ENCODE data around the gene SCARF2.
A peak's percentile ranks its signal among the peaks of the same experiment; 100 is the strongest.

The SCARF2 gene

DNA sequence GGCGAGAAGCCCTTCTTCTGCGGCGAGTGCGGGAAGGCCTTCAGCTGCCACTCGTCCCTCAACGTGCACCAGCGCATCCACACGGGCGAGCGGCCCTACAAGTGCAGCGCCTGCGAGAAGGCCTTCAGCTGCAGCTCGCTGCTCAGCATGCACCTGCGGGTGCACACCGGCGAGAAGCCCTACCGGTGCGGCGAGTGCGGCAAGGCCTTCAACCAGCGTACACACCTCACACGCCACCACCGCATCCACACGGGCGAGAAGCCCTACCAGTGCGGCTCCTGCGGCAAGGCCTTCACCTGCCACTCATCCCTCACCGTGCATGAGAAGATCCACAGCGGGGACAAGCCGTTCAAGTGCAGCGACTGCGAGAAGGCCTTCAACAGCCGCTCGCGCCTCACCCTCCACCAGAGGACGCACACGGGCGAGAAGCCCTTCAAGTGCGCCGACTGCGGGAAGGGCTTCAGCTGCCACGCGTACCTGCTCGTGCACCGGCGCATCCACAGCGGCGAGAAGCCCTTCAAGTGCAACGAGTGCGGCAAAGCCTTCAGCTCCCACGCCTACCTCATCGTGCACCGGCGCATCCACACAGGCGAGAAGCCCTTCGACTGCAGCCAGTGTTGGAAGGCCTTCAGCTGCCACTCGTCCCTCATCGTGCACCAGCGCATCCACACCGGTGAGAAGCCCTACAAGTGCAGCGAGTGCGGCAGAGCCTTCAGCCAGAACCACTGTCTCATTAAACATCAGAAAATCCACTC is 31.5 kb downstream of the SCARF2 start:
- no peak for DNase-seq

DNA sequence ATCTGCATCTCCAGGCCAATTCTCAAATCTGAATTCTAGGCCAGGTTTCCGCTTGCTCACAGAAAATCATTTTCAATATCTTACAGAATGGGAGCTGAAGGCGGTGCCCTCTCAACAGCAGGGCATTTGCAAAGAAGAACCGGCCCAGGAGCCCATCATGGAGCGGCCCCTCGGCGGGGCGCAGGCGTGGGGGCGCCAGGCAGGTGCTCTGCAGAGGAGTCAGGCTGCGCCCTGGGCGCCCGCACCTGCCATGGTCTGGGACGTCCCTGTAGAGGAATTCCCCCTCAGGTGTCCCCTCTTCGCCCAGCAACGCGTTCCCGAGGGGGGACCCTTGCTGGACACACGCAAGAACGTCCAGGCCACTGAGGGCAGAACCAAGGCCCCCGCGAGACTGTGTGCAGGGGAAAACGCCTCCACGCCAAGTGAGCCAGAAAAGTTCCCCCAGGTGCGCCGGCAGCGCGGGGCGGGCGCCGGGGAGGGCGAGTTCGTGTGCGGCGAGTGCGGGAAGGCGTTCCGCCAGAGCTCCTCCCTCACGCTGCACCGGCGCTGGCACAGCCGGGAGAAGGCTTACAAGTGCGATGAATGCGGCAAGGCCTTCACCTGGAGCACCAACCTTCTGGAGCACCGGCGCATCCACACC is 32.2 kb downstream of the SCARF2 start:
- Mint-ChIP-seq H3K4me3 (no peak overlapping the region), H3K27ac (no peak overlapping the region), H3K27me3 (no peaks in the 10 kb centered on the region), H3K9me3 (no peaks in the 10 kb centered on the region), H3K4me1 (ENCODE audit: low read depth) (peaks cover 4% of the 10 kb centered on the region), H3K36me3 (ENCODE audit: low read depth) (peaks cover 63% of the 10 kb centered on the region)
- DNase-seq, result no peak

More for the DNA sequence above, 31.5 kb downstream of the SCARF2 start:
- Mint-ChIP-seq H3K27me3 (no peaks in the 10 kb centered on the region), H3K27ac (no peak overlapping the region), H3K9me3 (no peaks in the 10 kb centered on the region), H3K4me1 (ENCODE audit: low read depth) (peaks cover 4% of the 10 kb centered on the region), H3K4me3 (no peak overlapping the region), H3K36me3 (ENCODE audit: low read depth) (peaks cover 57% of the 10 kb centered on the region)

DNA sequence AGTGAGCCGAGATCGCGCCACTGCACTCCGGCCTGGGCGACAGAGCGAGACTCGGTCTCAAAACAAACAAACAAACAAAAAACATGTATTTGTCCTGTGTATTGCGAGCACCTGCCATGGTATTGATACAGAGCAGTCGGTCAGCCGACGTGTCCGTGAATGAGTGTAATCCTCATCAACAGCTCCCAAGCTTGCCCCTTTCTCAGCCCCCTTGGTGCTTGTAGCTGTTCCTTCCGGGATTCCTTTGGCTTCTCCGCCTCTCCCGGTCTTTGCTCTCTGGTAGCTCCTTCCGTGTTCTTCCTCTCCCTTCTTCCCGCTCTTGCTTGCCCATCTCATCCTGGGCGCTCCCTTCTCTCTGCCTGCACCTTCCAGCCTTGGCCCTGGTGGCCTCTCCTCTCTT is 32.7 kb downstream of the SCARF2 start:
- Mint-ChIP-seq H3K27me3 (no peaks in the 10 kb centered on the region), H3K4me1 (ENCODE audit: low read depth) (peaks cover 4% of the 10 kb centered on the region), H3K36me3 (ENCODE audit: low read depth) (peaks cover 67% of the 10 kb centered on the region), H3K9me3 (no peaks in the 10 kb centered on the region), H3K4me3 (no peak overlapping the region), H3K27ac (no peak overlapping the region)
- DNase-seq, result no peak

DNA sequence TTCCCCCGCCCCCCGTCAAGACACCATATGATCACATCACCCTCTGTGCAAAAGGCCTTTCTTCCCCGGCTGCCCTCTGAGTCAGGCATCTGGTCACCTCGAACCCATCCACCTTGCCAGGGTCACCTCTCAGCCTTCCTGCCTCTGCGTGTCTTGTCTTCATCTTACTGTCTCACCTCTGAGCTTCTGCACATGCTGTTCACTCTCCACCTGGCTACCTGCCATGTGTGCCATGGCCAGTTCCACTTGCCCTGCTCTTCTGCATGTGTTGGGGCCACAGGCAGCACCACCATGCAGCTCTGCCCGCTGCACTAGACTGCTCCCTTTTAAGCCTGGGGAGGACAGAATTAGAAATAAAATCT is 33.9 kb downstream of the SCARF2 start:
- H3K9me3 Mint-ChIP-seq, result no peaks in the 10 kb centered on the region
- H3K27me3 Mint-ChIP-seq, result no peaks in the 10 kb centered on the region
- no peak overlapping the region for H3K27ac Mint-ChIP-seq
- H3K4me3 Mint-ChIP-seq, result no peak overlapping the region
- H3K4me1 Mint-ChIP-seq (ENCODE audit: low read depth), result peaks cover 4% of the 10 kb centered on the region
- no peak for DNase-seq
- H3K36me3 Mint-ChIP-seq (ENCODE audit: low read depth), result peaks cover 68% of the 10 kb centered on the region

DNA sequence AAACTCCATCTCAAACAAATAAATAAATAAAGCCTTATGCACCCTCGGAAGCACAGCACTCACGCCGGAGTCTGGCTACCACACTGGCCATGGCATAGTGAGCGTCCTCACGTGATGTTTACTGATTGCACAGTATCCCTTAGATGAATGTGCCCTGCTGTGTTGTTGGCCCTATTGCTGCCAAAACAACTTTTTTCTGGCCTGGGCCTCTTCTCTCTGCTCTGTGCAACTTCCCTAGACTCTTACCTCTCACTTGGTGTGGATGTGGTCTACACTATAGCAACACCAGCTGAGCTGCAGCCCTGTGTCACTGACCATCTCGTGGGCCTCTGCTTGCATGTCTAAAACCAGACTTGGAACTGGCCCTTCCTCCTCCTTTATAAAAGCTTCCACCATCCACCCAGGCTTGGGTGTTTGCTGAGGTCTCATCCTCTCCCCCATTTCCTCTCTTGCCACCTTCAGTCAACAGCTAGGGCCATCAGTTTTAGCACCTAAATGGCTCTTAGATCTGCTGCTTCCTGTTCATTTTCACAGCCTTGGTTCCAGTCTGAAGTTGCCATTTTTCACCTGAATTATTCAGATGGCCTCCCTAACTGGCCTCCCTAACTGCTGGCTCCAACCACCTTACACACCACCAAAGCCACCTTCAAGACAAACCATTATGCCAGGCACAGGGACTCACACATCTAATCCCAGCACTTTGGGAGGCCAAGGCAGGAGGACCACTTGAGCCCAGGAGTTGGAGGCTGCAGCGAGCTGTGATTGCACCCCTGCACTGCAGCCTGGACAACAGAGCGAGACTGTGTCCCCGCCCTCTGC is 34.5 kb downstream of the SCARF2 start:
- H3K36me3 Mint-ChIP-seq (ENCODE audit: low read depth), result peaks cover 66% of the 10 kb centered on the region
- H3K4me3 Mint-ChIP-seq, result no peak overlapping the region

DNA sequence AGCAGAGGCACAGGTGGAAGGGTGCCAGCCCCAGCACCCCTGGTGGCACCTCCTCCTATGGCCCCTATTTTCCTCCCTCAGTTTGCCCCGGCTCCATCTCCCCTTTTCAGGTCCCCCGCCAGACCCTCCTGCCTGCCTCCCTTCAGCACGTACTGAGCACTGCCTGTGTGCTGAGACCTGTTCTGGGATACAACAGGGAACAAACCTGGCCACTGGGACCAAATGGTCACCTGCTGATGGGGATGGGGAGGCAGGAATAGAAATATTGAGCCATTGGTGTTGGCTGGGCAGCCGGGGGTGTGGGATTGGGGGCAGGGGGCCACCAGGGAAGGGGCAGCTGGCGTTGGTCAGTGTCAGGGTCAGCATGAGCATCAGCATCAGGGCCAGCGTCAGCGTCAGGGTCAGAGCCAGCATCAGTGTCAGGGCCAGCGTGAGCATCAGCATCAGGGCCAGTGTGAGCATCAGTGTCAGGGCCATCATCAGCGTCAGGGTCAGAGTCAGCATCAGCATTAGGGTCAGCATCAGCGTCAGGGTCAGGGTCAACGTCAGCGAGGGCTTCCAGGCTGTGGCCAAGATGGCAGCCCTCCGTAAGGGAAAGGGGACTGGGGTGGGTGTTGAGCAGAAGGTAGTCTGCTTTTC is 36.1 kb downstream of the SCARF2 start:
- H3K4me3 Mint-ChIP-seq, result no peak overlapping the region
- H3K27ac Mint-ChIP-seq, result no peak overlapping the region
- H3K9me3 Mint-ChIP-seq, result no peaks in the 10 kb centered on the region
- peaks cover 14% of the 10 kb centered on the region for H3K4me1 Mint-ChIP-seq (ENCODE audit: low read depth)
- DNase-seq, result no peak
- no peaks in the 10 kb centered on the region for H3K27me3 Mint-ChIP-seq
- H3K36me3 Mint-ChIP-seq (ENCODE audit: low read depth), result peaks cover 60% of the 10 kb centered on the region

More for the DNA sequence above, 34.5 kb downstream of the SCARF2 start:
- DNase-seq, result no peak
- H3K27ac Mint-ChIP-seq, result no peak overlapping the region
- H3K4me1 Mint-ChIP-seq (ENCODE audit: low read depth), result peaks cover 7% of the 10 kb centered on the region
- H3K27me3 Mint-ChIP-seq, result no peaks in the 10 kb centered on the region
- H3K9me3 Mint-ChIP-seq, result no peaks in the 10 kb centered on the region

DNA sequence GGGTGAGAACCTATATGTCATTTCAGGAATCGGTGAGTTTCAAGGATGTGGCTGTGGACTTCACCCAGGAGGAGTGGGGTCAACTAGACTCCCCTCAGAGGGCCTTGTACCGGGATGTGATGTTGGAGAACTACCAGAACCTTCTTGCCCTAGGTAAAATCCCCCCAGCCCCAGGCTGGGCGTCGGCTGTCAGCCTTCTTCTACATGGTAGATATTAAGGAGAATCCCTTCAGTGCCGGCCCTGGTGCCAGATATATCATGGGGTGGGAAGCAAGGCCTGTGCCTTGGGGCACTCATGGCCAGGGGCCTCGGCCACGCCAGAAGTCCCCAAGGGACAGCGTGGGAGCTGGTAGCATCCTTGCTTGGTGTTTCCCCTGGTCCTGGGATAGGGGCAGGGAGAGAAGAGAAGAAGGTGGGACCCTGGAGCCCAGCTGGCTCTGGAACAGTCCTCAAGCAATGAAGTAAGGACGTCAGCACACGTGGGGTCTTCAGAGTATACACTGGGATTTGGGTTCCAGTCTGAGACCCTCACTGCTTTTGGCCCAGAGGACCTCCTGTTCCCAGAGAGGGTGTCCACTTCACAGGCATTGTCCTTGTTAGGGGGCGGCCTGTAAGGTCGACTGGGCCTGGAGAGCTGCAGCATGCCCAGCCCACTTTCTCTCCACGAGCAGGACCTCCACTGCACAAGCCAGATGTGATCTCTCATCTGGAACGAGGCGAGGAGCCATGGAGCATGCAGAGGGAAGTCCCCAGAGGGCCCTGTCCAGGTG is 36.8 kb downstream of the SCARF2 start:
- H3K27me3 Mint-ChIP-seq, result no peaks in the 10 kb centered on the region
- peaks cover 54% of the 10 kb centered on the region for H3K36me3 Mint-ChIP-seq (ENCODE audit: low read depth)
- H3K4me3 Mint-ChIP-seq, result no peak overlapping the region
- no peak for DNase-seq
- peaks cover 21% of the 10 kb centered on the region for H3K4me1 Mint-ChIP-seq (ENCODE audit: low read depth)
- no peak overlapping the region for H3K27ac Mint-ChIP-seq
- H3K9me3 Mint-ChIP-seq, result no peaks in the 10 kb centered on the region

DNA sequence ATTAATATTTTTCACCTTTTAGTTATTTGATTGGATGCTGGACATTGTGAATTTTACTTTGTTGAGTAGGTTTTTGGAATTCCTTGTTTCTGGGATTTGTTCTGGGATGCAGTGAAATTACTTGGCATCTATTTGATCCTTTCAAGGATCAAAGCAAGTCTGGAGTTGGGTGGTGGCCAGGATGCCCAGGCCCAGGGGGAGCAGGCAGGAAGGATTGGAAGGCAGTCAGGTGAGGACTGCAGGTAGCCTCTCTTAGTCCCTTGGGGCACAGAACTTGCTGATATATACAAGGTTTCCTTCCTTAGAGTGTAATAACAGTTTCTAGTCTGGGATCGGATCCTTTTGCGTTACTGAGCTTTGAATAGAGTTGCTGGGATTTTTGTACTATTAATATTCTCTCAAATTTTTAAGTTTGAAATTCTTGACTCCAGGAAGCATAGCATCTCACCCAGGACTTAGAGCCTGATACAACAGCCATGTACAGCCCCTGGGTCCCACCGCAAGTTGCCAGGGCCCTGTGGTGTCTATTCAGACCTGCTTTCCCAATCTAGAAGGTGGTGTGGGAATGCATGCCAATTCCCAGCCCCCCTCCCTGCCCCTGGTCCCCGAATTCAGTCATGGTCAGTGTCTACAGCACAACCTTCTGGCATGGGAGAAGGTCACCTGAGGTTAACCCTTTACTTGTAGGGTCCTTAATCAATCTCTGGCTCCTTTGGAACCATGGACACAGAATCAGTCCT is 37.6 kb downstream of the SCARF2 start:
- no peak for DNase-seq
- Mint-ChIP-seq H3K9me3 (no peaks in the 10 kb centered on the region), H3K36me3 (ENCODE audit: low read depth) (peaks cover 52% of the 10 kb centered on the region), H3K27me3 (no peaks in the 10 kb centered on the region), H3K4me1 (ENCODE audit: low read depth) (peaks cover 28% of the 10 kb centered on the region), H3K4me3 (no peak overlapping the region), H3K27ac (no peak overlapping the region)

DNA sequence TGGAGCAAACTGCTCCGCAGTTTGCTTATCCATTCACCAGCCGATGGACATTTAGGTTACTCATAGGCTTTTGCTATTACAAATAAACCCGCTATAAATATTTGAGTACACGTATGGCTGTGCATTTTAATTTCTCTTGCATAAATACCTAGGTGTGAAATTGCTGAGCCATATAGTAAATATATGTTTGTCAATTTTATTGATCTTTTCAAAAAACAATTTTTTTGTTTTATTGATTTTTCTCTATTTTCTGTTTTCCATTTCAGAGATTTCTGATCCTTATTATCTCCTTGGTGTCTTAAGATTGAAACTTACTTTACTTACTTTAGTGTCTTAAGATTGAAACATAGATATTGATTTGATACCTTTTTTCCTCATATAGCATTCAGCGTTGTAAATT is 39.2 kb downstream of the SCARF2 start:
- peaks cover 38% of the 10 kb centered on the region for H3K4me1 Mint-ChIP-seq (ENCODE audit: low read depth)
- no peaks in the 10 kb centered on the region for H3K27me3 Mint-ChIP-seq
- H3K27ac Mint-ChIP-seq, result no peak overlapping the region
- no peak for DNase-seq
- H3K36me3 Mint-ChIP-seq (ENCODE audit: low read depth), result peaks cover 39% of the 10 kb centered on the region
- no peak overlapping the region for H3K4me3 Mint-ChIP-seq
- no peaks in the 10 kb centered on the region for H3K9me3 Mint-ChIP-seq

DNA sequence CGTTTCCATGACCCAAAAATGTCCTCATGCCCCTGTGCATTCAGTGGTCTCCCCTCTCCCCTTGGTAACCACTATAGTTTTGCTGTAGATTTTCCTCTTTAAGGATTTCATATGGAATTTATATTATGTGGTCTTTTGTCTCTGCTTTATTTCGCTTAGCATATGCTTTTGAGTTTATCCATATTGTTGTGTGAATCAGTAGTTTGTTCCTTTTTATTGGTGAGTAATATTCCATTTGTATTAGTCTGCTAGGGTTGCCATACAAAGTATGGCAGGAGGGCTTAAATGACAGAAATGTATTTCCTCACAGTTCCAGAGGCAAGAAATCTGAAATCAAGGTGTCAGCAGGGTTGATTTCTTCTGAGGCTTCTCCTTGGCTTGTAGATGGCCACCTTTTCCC is 40.1 kb downstream of the SCARF2 start:
- no peak for DNase-seq
- no peaks in the 10 kb centered on the region for H3K27me3 Mint-ChIP-seq
- peaks cover 37% of the 10 kb centered on the region for H3K4me1 Mint-ChIP-seq (ENCODE audit: low read depth)
- H3K9me3 Mint-ChIP-seq, result no peaks in the 10 kb centered on the region
- no peak overlapping the region for H3K4me3 Mint-ChIP-seq
- no peak overlapping the region for H3K27ac Mint-ChIP-seq
- peaks cover 32% of the 10 kb centered on the region for H3K36me3 Mint-ChIP-seq (ENCODE audit: low read depth)

DNA sequence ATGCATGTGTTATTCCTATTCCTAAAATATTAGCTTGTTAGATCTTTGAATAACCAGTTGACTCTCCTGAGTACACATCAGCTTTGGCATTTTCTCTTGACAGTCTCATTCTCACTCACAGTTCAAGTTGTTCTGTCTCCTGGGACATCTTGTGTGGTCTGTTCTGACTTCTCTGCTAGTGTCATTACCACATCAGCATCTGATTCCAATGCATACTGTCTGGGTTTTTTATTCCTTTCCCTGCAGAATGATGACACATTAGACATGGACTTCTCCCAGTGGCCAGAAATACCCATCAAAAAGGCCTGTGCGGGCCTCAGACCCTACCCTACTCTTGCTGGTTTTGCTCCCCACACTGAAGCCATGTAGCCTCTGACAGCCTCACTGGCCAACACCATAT is 41.0 kb downstream of the SCARF2 start:
- no peak overlapping the region for H3K4me3 Mint-ChIP-seq
- H3K9me3 Mint-ChIP-seq, result no peaks in the 10 kb centered on the region
- no peak overlapping the region for H3K27ac Mint-ChIP-seq
- H3K27me3 Mint-ChIP-seq, result no peaks in the 10 kb centered on the region
- DNase-seq, result no peak
- H3K4me1 Mint-ChIP-seq (ENCODE audit: low read depth), result peaks cover 37% of the 10 kb centered on the region
- peaks cover 24% of the 10 kb centered on the region for H3K36me3 Mint-ChIP-seq (ENCODE audit: low read depth)

DNA sequence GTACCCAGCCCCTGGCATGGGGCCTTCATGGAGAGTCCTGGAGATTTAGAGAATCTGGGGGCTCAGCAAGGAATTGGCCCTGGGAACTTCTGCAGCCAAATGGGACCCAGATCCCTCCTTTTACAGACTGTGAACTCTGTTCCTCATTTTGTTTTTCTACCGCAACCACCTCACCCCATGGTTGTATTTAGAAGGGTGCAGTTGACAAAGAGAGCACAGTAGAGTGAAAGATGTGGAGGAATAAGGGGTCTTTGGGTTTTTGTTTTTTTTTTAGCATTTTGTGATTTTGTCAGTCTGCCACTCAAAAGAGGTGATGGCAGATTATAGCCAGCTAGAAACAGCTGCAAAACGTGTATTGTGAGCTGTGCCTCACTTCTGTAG is 41.7 kb downstream of the SCARF2 start:
- H3K36me3 Mint-ChIP-seq (ENCODE audit: low read depth), result peaks cover 20% of the 10 kb centered on the region
- DNase-seq, result no peak
- no peaks in the 10 kb centered on the region for H3K27me3 Mint-ChIP-seq
- peak overlapping the region; percentile 86 for H3K4me3 Mint-ChIP-seq
- no peak overlapping the region for H3K27ac Mint-ChIP-seq
- no peaks in the 10 kb centered on the region for H3K9me3 Mint-ChIP-seq
- peaks cover 37% of the 10 kb centered on the region for H3K4me1 Mint-ChIP-seq (ENCODE audit: low read depth)

DNA sequence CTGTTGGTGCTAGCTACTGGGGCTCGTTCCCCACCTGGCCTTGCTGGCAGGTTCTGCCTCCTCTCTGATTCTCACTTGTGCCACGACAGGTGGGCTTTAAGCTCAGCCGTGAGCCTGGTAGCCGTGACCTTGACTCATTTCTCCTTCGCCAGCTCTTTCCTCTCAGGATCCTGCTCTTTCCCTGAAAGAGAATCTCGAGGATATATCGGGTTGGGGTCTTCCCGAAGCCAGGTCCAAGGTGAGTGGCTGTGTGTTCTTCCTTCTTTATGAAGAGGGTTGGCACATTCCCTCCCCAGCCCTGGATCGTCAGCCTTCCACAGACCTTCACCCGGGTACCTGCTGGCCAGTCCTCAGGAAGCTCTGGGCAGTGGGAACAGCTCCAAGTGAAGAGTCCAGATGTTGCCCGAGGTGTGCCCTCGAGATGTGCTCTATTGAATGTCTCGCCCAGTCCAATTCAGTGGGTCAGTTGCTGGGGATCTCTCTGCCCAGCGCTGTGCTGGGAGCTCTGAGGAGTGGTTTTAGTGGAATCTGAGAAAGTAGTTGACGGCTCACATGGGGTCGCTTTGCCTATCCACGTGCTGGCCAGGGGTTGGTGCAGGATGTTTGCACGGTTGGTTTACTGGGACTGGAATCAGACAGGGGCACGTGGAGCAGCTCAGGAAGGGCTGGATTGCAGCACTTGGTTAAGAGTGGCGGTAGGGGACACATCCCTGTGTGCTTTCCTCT is 42.3 kb downstream of the SCARF2 start:
- Mint-ChIP-seq H3K27me3 (no peaks in the 10 kb centered on the region), H3K27ac (peak overlapping the region; percentile 78), H3K9me3 (no peaks in the 10 kb centered on the region), H3K36me3 (ENCODE audit: low read depth) (peaks cover 15% of the 10 kb centered on the region), H3K4me3 (peak overlapping the region; percentile 86), H3K4me1 (ENCODE audit: low read depth) (peaks cover 37% of the 10 kb centered on the region)
- DNase-seq, result no peak

Data from activated T-cell treated with anti-CD3 and anti-CD28 coated beads, Interleukin-2, amount 50 U/mL, for 24 hours (primary cell).